Effector memory CD4-positive, alpha-beta T cell (primary cell): ENCODE data around the gene GATAD2B.

Experiments
- DNase-seq, 3 donors: peaks; one replicate each; pipeline ENCODE4 v3.0.0-alpha.2; 2020
- H3K27ac ChIP-seq: 2 replicates; pipeline ENCODE4 v1.7.0; 2013; ENCODE audit warnings: mild to moderate bottlenecking, low read length, moderate library complexity; ENCODE audit not compliant: insufficient read depth, poor library complexity, severe bottlenecking
- H3K27me3 ChIP-seq: replicated peaks from 2 replicates; pipeline ENCODE4 v1.7.0; 2013; ENCODE audit warnings: mild to moderate bottlenecking, low read length; ENCODE audit not compliant: insufficient read depth, control insufficient read depth, poor library complexity, severe bottlenecking
- H3K36me3 ChIP-seq: 2 replicates; pipeline ENCODE4 v1.7.0; 2013; ENCODE audit warnings: mild to moderate bottlenecking, low read length, moderate library complexity; ENCODE audit not compliant: control insufficient read depth, insufficient read depth
- H3K4me1 ChIP-seq: 2 replicates; pipeline ENCODE4 v1.7.0; 2013; ENCODE audit warnings: low read length, mild to moderate bottlenecking; ENCODE audit not compliant: control insufficient read depth, insufficient read depth, poor library complexity, severe bottlenecking
- H3K4me3 ChIP-seq: 2 replicates; pipeline ENCODE4 v1.7.0; 2013; ENCODE audit warnings: low read length, low read depth, mild to moderate bottlenecking; ENCODE audit not compliant: insufficient read depth, poor library complexity, severe bottlenecking
- H3K9me3 ChIP-seq: 2 replicates; pipeline ENCODE4 v1.7.0; 2013; ENCODE audit warnings: mild to moderate bottlenecking, low read length, moderate library complexity; ENCODE audit not compliant: control insufficient read depth

The GATAD2B gene

DNA sequence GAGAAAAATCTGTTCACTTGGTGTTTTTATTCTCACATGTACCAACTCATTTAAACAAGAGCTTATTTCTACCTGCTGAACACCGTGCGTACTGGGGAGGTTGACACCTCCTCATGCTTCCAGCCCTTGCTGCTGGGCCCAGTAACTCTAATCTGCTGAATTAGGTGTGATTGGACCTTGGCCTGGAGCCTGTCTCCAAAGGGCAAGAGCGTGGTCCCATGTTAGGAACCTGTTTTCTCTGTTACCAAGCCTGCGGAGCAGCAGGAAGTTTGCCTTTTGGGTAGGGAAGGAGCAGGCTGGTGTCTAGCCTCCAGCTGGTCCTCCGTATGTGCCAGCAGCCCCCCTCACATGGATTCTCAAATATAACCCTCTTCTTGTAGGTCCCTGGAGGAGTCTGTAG, 158.5 kb downstream of the GATAD2B start:
- H3K4me3 ChIP-seq = no peak overlapping the region
- H3K4me1 ChIP-seq = no peaks in the 10 kb centered on the region
- H3K9me3 ChIP-seq = no peaks in the 10 kb centered on the region
- H3K27ac ChIP-seq = no peak overlapping the region
- no peak for DNase-seq
- H3K36me3 ChIP-seq = peaks cover 42% of the 10 kb centered on the region
- H3K27me3 ChIP-seq = no peaks in the 10 kb centered on the region

DNA sequence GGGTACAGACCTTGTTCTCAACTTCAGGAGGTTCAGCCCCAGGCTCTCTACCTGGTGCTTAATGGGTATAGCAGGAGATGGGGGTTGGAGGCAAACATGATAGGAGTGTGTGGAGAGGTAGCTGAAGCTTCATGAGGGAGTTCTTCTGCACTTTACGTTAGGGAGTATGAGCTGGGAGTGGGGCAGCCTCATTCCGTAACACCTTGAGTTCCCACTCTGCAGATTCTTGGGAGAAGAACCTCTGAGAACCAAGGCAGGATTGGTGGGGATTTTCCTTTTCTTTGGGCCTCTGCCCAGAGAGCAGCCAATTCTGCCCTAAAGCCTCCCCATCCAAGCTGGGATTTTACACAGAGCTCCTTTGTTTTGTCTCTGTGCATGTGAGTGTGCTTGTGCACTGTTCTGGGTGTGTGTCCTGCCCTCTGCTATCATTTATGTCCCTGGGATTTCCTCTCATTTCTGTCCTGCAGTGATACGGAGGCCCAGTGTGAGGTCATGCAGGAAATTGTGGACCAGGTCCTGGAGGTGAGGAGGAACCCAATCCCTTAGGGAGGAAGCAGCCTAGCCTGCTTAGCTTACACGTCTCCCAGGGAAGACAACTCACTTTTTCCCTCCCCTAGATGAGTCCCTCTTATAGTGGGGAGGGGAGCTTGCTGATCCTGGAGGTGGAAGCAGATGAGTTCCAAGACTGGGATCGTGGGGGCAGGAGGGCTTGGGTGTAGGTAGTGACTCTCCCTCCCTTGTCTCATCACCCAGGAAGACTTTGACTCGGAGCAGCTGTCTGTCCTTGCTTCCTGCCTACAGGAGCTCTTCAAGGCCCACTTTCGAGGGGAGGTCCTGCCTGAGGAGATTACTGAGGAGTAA, 159.2 kb downstream of the GATAD2B start:
- no peaks in the 10 kb centered on the region for H3K9me3 ChIP-seq
- no peak overlapping the region for H3K4me3 ChIP-seq
- no peaks in the 10 kb centered on the region for H3K27me3 ChIP-seq
- peaks cover 42% of the 10 kb centered on the region for H3K36me3 ChIP-seq
- no peak for DNase-seq
- no peaks in the 10 kb centered on the region for H3K4me1 ChIP-seq
- H3K27ac ChIP-seq = no peak overlapping the region

DNA sequence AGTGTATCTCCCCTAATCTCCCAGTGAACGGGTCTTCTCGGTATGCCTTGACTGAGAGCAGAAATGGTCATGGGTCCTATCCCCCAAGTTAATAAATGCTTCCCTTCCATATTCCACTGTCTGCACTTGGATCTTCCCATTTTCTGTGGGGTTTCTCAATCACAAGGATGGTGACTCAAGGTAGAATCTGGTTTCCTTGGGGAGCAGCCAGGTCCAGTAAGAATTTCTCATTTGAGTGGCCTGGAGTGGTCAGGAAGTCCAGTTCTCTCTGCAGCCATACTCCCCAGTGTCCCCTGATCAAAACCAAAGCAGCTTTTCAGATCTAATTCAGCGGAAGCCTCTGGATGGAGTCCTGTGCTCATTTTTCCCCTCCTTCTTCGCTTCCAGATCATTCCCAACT, 162.3 kb downstream of the GATAD2B start:
- DNase-seq = no peak
- H3K27me3 ChIP-seq = no peaks in the 10 kb centered on the region
- no peak overlapping the region for H3K27ac ChIP-seq
- no peaks in the 10 kb centered on the region for H3K4me1 ChIP-seq
- H3K4me3 ChIP-seq = no peak overlapping the region
- H3K36me3 ChIP-seq = peaks cover 42% of the 10 kb centered on the region
- no peaks in the 10 kb centered on the region for H3K9me3 ChIP-seq
